Activated CD8-positive, alpha-beta memory T cell treated with anti-CD3 and anti-CD28 coated beads for 4 hours (primary cell): ENCODE measurements around the gene TST.

Experiments
- DNase-seq, 2 donors: peaks; one replicate each; pipeline ENCODE4 v3.0.0-alpha.2; 2020; ENCODE audit warnings: low read depth in 2 of 2

The TST gene

GRCh38 chr22:36982136-36982535 lies 37.1 kb downstream of the TST start:
- no peak for DNase-seq

DNA sequence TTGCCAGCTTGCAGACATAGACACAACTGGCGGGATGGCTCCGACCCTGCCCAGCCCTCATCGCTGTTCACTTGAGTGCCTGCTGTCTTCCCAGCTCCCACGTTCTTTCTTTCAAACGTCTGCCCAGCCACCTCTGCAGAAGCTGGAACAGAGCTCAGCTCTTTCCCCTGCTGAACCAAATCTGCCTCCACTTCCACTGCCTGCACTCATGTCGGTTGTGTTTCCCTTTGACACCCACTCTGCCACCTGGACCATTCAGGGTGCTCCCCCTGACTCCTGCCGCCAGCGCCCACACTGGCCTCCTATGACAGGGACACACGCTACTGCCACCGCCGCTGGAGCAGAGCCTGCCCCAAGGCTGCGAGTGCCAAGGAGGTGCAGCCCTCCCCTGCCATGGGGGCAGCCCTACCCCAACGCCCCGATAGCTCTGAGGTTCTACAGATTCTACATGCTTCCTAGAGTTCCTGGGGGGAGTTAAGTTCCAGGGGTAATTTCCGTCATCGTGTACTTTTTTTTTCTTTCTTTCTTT lies 37.9 kb downstream of the TST start:
- no peak for DNase-seq

DNA sequence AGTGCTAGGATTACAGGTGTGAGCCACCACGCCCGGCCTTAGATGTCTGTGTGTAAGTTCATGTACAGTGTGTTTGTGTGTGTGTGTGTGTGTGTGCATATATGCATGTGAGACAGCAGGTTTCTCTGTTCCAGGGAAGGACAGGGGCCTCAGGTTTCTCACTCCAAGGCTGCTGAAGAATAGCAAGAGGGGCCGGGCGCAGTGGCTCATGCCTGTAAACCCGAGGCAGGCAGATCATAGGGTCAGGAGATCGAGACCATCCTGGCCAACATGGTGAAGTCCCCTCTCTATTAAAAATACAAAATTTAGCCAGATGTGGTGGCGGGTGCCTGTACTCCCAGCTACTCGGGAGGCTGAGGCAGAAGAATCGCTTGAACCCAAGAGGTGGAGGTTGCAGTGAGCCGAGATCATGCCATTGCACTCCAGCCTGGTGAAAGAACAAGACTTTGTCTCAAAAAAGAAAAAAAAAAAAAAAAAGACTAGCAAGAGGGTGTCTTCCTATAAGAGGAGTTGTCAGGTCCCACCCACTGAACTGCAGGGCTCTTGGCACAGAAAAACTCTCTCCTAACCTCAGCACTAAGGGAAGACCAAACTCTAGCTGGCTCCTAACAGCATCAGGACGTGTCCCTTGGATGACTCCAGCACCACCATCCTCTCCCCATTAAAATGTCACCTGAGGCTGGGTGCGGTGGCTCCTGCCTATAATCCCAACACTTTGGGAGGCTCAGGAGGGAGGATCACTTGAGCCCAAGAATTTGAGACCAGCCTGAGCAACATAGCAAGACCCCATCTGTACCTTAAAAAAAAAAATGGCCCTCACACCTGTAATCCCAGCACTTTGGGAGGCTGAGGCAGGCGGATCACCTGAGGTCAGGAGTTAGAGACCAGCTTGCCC lies 40.0 kb downstream of the TST start:
- no peak for DNase-seq

DNA sequence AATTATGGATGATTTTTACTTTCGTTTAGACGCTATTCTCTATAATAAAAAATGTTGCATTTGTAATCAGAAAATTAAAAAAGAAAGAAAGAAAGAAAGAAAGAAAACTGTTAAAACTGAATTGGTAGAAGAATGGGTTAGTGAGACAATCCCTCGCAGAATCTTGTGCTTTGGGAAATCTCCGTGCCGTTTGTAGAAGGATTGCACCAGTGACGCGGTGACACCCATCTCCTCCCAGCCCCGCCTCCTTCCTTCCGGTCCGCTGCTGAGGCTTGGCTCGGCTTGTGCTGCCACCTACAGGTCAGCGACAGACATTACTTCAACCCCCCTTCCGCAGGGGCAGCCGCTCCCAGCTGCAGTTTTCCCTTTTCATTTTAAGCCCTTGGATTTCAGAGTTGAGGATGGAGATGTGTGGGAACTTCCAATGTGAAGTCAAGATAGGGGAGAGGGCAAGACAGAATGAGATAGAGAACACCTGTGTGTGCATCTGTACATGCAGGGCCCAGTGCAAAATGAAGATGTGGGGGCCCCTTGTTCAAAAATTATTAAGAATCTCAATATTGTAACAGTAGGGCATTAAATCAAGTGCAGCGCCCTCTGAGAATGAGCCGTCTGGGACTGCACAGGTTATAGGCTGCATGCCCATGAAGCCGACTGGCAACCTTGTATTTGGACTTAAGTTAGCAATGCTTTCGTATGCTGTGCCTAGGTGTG lies 41.1 kb downstream of the TST start:
- peak; percentile 75 to 80 for DNase-seq

- peak; percentile 67 to 71 for DNase-seq
Measured at GRCh38 chr22:36977401-36977861, 41.8 kb downstream of the TST start.

- no peak for DNase-seq
Measured at GRCh38 chr22:36976606-36977005, 42.6 kb downstream of the TST start.

DNA sequence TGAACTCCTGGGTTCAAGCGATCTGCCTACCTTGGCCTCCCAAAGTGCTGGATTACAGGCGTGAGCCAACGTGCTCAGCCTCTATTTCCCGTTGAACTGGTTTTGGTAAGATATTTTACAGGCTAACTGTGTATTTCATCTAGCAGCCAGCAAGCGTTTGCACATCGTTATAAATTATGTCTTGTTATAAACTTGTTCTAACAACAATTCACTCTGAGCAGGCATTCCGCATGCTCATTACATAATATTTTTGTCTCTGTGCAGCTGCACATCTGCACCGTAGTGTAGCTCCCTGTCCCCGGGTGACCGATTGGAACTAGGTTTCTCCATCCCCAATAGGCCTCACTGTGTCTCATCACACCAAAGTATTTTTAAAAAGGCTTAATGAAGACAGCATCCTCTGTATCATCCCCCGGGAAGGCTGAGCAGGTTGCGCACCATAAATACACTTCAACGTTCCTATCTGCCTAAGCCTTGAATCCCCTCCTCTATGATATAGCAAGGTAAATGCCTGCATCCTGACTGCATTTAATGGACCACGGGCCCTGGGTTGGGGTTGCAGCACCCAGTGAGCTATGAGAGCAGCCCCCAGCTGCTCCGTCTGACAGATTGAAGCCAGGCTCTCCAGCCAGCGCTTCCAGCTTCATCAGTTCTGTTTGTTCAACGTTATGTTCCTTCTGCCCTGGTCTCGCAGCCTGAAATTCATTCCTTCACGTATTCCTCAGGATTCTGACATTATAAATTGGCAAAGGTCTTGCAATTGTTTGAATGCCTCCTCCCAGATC lies 47.7 kb downstream of the TST start:
- DNase-seq: no peak

- DNase-seq: no peak
Measured at GRCh38 chr22:36968249-36968964, 50.8 kb downstream of the TST start.

GRCh38 chr22:36966851-36967540 lies 52.3 kb downstream of the TST start:
- DNase-seq: no peak

- DNase-seq: no peak
Measured at GRCh38 chr22:36965696-36966095, 53.6 kb downstream of the TST start.

- DNase-seq: no peak
Measured at GRCh38 chr22:36964106-36964505, 55.1 kb downstream of the TST start.

DNA sequence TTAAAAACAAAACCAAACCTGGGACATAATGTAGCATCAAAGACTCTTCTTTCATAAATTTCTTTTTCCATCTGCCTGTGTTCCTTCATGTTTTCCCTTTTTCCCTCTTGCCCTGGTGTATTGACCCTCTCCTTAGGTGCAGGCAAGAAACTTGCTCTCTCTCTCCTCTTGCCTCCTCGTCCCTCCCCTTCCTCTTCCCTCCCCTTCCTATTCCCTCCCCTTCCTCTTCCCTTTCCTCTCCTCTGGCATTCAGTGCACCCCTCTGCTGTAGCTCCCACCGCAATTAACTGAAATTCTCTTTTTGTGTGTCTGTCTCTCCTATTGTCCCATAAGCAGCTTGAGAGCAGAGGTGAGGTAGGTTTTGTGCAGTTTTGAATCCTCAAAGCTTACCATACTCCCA lies 55.9 kb downstream of the TST start:
- DNase-seq: no peak

- DNase-seq: no peak
Measured at GRCh38 chr22:36961626-36962025, 57.6 kb downstream of the TST start.
